Retinal pigment epithelial cell (primary cell): ENCODE data around the gene ABCA12.

ENCODE experiments used
- DNase-seq: peaks from one replicate; pipeline ENCODE4 v3.0.0-alpha.2; 2010; ENCODE audit warnings: low read depth
- H3K4me3 ChIP-seq: 2 replicates; pipeline ENCODE4 v1.5.1; 2011; ENCODE audit warnings: mild to moderate bottlenecking, low read length, control low read depth, moderate library complexity
- TF ChIP-seq, protein P1 (sequence below): conservative IDR thresholded peaks from 2 replicates; pipeline ENCODE4 v1.5.1; 2011; ENCODE audit warnings: low read depth, low read length, control low read depth, inconsistent platforms

Gene ABCA12

DNA sequence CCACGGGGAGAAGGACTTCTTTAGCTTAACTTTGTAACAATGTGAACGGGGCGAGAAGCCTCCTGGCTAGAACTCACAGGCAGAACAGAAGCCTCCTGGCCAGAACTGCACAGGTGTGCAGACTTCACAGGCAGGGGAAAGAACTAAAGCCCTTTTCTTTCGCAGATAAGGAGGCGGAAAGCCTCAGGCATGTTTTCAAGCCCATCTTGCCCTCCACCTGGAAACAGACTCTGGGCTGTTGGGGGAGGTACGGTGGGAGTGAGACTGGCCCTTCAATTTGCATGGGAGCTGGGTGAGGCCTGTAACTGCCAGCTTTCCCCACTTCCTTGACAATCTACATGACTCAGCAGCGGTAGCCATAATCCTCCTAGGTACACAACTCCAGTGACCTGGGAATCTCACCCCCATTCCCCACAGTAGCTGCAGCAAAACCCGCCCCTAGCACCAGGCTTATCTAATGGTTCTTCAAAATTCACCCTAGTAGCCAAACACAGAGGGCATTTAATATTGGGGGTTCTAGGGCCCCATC is 22.9 kb upstream of the ABCA12 start:
- no peak for DNase-seq
- TF ChIP-seq, protein P1, sequence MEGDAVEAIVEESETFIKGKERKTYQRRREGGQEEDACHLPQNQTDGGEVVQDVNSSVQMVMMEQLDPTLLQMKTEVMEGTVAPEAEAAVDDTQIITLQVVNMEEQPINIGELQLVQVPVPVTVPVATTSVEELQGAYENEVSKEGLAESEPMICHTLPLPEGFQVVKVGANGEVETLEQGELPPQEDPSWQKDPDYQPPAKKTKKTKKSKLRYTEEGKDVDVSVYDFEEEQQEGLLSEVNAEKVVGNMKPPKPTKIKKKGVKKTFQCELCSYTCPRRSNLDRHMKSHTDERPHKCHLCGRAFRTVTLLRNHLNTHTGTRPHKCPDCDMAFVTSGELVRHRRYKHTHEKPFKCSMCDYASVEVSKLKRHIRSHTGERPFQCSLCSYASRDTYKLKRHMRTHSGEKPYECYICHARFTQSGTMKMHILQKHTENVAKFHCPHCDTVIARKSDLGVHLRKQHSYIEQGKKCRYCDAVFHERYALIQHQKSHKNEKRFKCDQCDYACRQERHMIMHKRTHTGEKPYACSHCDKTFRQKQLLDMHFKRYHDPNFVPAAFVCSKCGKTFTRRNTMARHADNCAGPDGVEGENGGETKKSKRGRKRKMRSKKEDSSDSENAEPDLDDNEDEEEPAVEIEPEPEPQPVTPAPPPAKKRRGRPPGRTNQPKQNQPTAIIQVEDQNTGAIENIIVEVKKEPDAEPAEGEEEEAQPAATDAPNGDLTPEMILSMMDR = no peak
- no peak overlapping the region for H3K4me3 ChIP-seq

GRCh38 chr2:215160081-215160480 is 21.7 kb upstream of the ABCA12 start:
- no peak for DNase-seq
- TF ChIP-seq, protein P1 = no peak
- H3K4me3 ChIP-seq = no peak overlapping the region

- DNase-seq = no peak
- no peak overlapping the region for H3K4me3 ChIP-seq
- TF ChIP-seq, protein P1 = no peak
Measured at GRCh38 chr2:215156453-215156852, 18.0 kb upstream of the ABCA12 start.

DNA sequence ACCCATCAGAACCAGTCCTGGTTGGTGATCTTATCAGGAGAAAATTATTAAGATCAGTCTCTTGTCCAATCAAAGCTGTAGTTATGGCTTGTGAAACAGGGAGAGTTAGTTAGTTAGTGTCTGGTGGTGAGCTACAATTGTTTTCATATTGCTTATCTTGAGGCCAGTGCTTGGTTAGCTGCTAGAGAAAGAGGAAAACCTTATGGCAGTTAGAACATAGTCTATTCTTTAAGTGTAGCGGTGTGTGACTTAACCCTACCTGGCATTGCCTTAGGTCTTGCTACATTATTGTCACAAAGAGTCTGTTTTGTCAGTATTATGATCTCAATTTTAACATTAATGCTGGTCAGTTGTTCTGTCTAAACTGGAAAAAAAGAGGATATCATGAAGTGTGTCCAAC is 11.5 kb upstream of the ABCA12 start:
- no peak for DNase-seq
- TF ChIP-seq, protein P1 = no peak
- H3K4me3 ChIP-seq = no peak overlapping the region

GRCh38 chr2:215149486-215149885 is 11.1 kb upstream of the ABCA12 start:
- H3K4me3 ChIP-seq = no peak overlapping the region
- no peak for DNase-seq
- TF ChIP-seq, protein P1 = no peak

GRCh38 chr2:215149060-215149459 is 10.6 kb upstream of the ABCA12 start:
- TF ChIP-seq, protein P1 = no peak
- no peak overlapping the region for H3K4me3 ChIP-seq
- DNase-seq = no peak

- no peak for DNase-seq
- TF ChIP-seq, protein P1 = no peak
Measured at GRCh38 chr2:215145611-215146010, 7.2 kb upstream of the ABCA12 start.

More at GRCh38 chr2:215145611-215146010, 7.2 kb upstream of the ABCA12 start:
- no peak overlapping the region for H3K4me3 ChIP-seq
